Caco-2 (cell line): ENCODE results near the gene CD86. TPM values are rescaled to one million over a fixed set of nuclear protein-coding genes. Genes with fewer than 3 reads are reported as not detected.

Experiments
- BruUV-seq: library from RNA; stranded (reverse); fragments of 400-500 nt; replicated peaks from 2 replicates; lab custom pipeline; 2021; lab: Mats Ljungman, UMichigan
- CTCF ChIA-PET: fragments of 300-600 bp; sonication (Branson Sonifier 250); formaldehyde crosslinking; loops from one replicate; lab custom pipeline; 2022; ENCODE audit warnings: antibody characterized with exemption; lab: Charles Lee
- POLR2A ChIA-PET: fragments of 300-600 bp; sonication (Branson Sonifier 250); formaldehyde crosslinking; loops from one replicate; lab custom pipeline; 2022; ENCODE audit warnings: antibody characterized with exemption; lab: Charles Lee
- DNase-seq, 2 experiments: peaks; one replicate each; pipeline versions ENCODE4 v3.0.0 to v3.0.0-alpha.2; 2020 to 2022
- H3K27me3 ChIP-seq: replicated peaks from 2 replicates; pipeline ENCODE4 v1.6.0; 2011; ENCODE audit warnings: low read length; ENCODE audit not compliant: control insufficient read depth, insufficient read depth
- H3K36me3 ChIP-seq: 2 replicates; pipeline ENCODE4 v1.5.1; 2011; ENCODE audit warnings: low read length; ENCODE audit not compliant: control insufficient read depth, insufficient read depth
- H3K4me1 ChIP-seq: fragments of 250-450 bp; sonication (Bioruptor Pico); 2 replicates; pipeline ENCODE4 v1.5.1; 2020; ENCODE audit warnings: mild to moderate bottlenecking
- H3K4me3 ChIP-seq: 2 replicates; pipeline ENCODE4 v1.5.1; 2011; ENCODE audit warnings: low read depth, mild to moderate bottlenecking, control low read depth, low read length
- H3K9me3 ChIP-seq: fragments of 250-450 bp; sonication (Bioruptor Pico); 2 replicates; pipeline ENCODE4 v1.5.1; 2020; ENCODE audit warnings: mild to moderate bottlenecking, moderate library complexity
- H3K27ac Mint-ChIP-seq: one replicate; pipeline ENCODE4 v1.8.0; 2022; ENCODE audit warnings: mixed read lengths; ENCODE audit not compliant: unreplicated experiment
- H3K27me3 Mint-ChIP-seq: one replicate; pipeline ENCODE4 v1.8.0; 2022; ENCODE audit warnings: mixed read lengths; ENCODE audit not compliant: insufficient read depth, unreplicated experiment
- H3K36me3 Mint-ChIP-seq: one replicate; pipeline ENCODE4 v1.8.0; 2022; ENCODE audit warnings: mild to moderate bottlenecking, mixed read lengths; ENCODE audit not compliant: insufficient read depth, unreplicated experiment
- H3K4me1 Mint-ChIP-seq: one replicate; pipeline ENCODE4 v1.8.0; 2022; ENCODE audit warnings: low read depth, mixed read lengths; ENCODE audit not compliant: unreplicated experiment
- H3K4me3 Mint-ChIP-seq: one replicate; pipeline ENCODE4 v1.8.0; 2022; ENCODE audit warnings: mild to moderate bottlenecking, moderate library complexity, mixed read lengths; ENCODE audit not compliant: unreplicated experiment
- H3K9me3 Mint-ChIP-seq: one replicate; pipeline ENCODE4 v1.8.0; 2022; ENCODE audit warnings: mixed read lengths; ENCODE audit not compliant: unreplicated experiment
- intact Hi-C: fragments of 100-400 bp; cut with micrococcal nuclease; formaldehyde crosslinking; loops from one replicate; pipeline ENCODE4 v1.10.0; 2022; ENCODE audit not compliant: unreplicated experiment
- total RNA-seq: library from RNA; stranded (reverse); gene quantifications from 2 replicates; pipeline ENCODE4 v1.2.3, GENCODE V29; 2022
- TF ChIP-seq, protein P1 (sequence below), 2 experiments: fragments of 200-600 bp in 1 of 2; IDR thresholded peaks; 1 replicate in 1 of 2; 2 replicates in 1 of 2; pipeline versions ENCODE4 v1.5.1 to v1.8.0; 2011 to 2022; ENCODE audit warnings: antibody characterized with exemption in 1 of 2, control low read depth in 1 of 2, inconsistent platforms in 1 of 2, low read depth in 1 of 2, low read length in 1 of 2, mild to moderate bottlenecking in 1 of 2, moderate library complexity in 1 of 2; ENCODE audit not compliant: insufficient read depth in 1 of 2, severe bottlenecking in 1 of 2, unreplicated experiment in 1 of 2

Gene CD86
- total RNA-seq, 1 experiment from 2014 or later: not detected

GRCh38 chr3:122167630-122168029, 112.5 kb downstream of the CD86 start:
- no peak overlapping the region for H3K27ac Mint-ChIP-seq
- H3K36me3 Mint-ChIP-seq: no peaks in the 10 kb centered on the region
- Histone ChIP-seq H3K9me3 (no peaks in the 10 kb centered on the region), H3K27me3 (no peaks in the 10 kb centered on the region), H3K36me3 (no peaks in the 10 kb centered on the region), H3K4me1 (no peaks in the 10 kb centered on the region), H3K4me3 (no peak overlapping the region)
- no peak overlapping the region for H3K4me3 Mint-ChIP-seq
- intact Hi-C loops: no loop called here
- H3K9me3 Mint-ChIP-seq: peaks cover 12% of the 10 kb centered on the region
- H3K27me3 Mint-ChIP-seq: peaks cover 6% of the 10 kb centered on the region
- CTCF ChIA-PET: no interaction called here
- H3K4me1 Mint-ChIP-seq: no peaks in the 10 kb centered on the region
- BruUV-seq: no TSS peak
- POLR2A ChIA-PET: no interaction called here
- TF ChIP-seq, protein P1, sequence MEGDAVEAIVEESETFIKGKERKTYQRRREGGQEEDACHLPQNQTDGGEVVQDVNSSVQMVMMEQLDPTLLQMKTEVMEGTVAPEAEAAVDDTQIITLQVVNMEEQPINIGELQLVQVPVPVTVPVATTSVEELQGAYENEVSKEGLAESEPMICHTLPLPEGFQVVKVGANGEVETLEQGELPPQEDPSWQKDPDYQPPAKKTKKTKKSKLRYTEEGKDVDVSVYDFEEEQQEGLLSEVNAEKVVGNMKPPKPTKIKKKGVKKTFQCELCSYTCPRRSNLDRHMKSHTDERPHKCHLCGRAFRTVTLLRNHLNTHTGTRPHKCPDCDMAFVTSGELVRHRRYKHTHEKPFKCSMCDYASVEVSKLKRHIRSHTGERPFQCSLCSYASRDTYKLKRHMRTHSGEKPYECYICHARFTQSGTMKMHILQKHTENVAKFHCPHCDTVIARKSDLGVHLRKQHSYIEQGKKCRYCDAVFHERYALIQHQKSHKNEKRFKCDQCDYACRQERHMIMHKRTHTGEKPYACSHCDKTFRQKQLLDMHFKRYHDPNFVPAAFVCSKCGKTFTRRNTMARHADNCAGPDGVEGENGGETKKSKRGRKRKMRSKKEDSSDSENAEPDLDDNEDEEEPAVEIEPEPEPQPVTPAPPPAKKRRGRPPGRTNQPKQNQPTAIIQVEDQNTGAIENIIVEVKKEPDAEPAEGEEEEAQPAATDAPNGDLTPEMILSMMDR (IDR thresholded peaks at IDR 0.05; ENCODE audit: insufficient read depth in 1 of 2, low read depth in 1 of 2, low read length in 1 of 2, severe bottlenecking in 1 of 2, unreplicated experiment in 1 of 2): no peak
- DNase-seq: no peak

GRCh38 chr3:122168044-122168443, 112.9 kb downstream of the CD86 start:
- H3K4me3 Mint-ChIP-seq: no peak overlapping the region
- no peaks in the 10 kb centered on the region for H3K9me3 ChIP-seq
- H3K4me1 ChIP-seq: no peaks in the 10 kb centered on the region
- no peak overlapping the region for H3K4me3 ChIP-seq
- no peak for DNase-seq
- no peaks in the 10 kb centered on the region for H3K36me3 Mint-ChIP-seq
- peaks cover 12% of the 10 kb centered on the region for H3K9me3 Mint-ChIP-seq
- ChIA-PET POLR2A (no interaction called here), CTCF (no interaction called here)
- intact Hi-C loops: no loop called here
- no TSS peak for BruUV-seq
- no peaks in the 10 kb centered on the region for H3K27me3 ChIP-seq
- H3K27ac Mint-ChIP-seq: no peak overlapping the region
- H3K4me1 Mint-ChIP-seq: no peaks in the 10 kb centered on the region
- H3K36me3 ChIP-seq: no peaks in the 10 kb centered on the region
- peaks cover 6% of the 10 kb centered on the region for H3K27me3 Mint-ChIP-seq
- TF ChIP-seq, protein P1 (IDR thresholded peaks at IDR 0.05; ENCODE audit: insufficient read depth in 1 of 2, low read depth in 1 of 2, low read length in 1 of 2, severe bottlenecking in 1 of 2, unreplicated experiment in 1 of 2): no peak

- no peak overlapping the region for H3K27ac Mint-ChIP-seq
- no peak for DNase-seq
- H3K4me3 Mint-ChIP-seq: no peak overlapping the region
- no peaks in the 10 kb centered on the region for H3K36me3 Mint-ChIP-seq
- Histone ChIP-seq H3K4me3 (no peak overlapping the region), H3K9me3 (no peaks in the 10 kb centered on the region), H3K4me1 (no peaks in the 10 kb centered on the region), H3K36me3 (no peaks in the 10 kb centered on the region), H3K27me3 (no peaks in the 10 kb centered on the region)
- no peaks in the 10 kb centered on the region for H3K4me1 Mint-ChIP-seq
- H3K27me3 Mint-ChIP-seq: peaks cover 6% of the 10 kb centered on the region
- H3K9me3 Mint-ChIP-seq: peaks cover 12% of the 10 kb centered on the region
- ChIA-PET CTCF (no interaction called here), POLR2A (no interaction called here)
- TF ChIP-seq, protein P1 (IDR thresholded peaks at IDR 0.05; ENCODE audit: insufficient read depth in 1 of 2, low read depth in 1 of 2, low read length in 1 of 2, severe bottlenecking in 1 of 2, unreplicated experiment in 1 of 2): no peak
- no TSS peak for BruUV-seq
- intact Hi-C loops: no loop called here
These were observed 114.7 kb downstream of the CD86 start for GRCh38 chr3:122169911-122170310.

Other genes with a start within 250 kb of the CD86 start
- gene IQCB1, start 220.3 kb upstream of the CD86 start, total RNA-seq: 36.1 and 36.4 TPM in 2 replicates
- 4.5 and 4.6 TPM in 2 replicates for gene EAF2, start 220.2 kb upstream of the CD86 start, total RNA-seq
- 3.8 and 4.7 TPM in 2 replicates for gene SLC15A2, start 161.0 kb upstream of the CD86 start, total RNA-seq
- gene ILDR1, start 33.1 kb upstream of the CD86 start, total RNA-seq: 0.21 and 0.25 TPM in 2 replicates
- gene CASR, start 128.3 kb downstream of the CD86 start, total RNA-seq: not detected in 2 replicates